Hematopoietic multipotent progenitor cell treated with erythropoietin and hydrocortisone succinate and interleukin-3 and kit ligand, for 8 days (in vitro differentiated cells): ENCODE measurements around the gene MXRA8.
"Not testable (repeated sequence)": the region's sequence is repeated elsewhere in the genome, so short reads cannot be mapped to it uniquely, and the experiment has no call there.

Source experiments
- DNase-seq: peaks from one replicate; pipeline ENCODE4 v3.0.0-alpha.2; 2015

Gene MXRA8

GRCh38 chr1:1390675-1391074 is 32.3 kb upstream of the MXRA8 start:
- no peak for DNase-seq

- no peak for DNase-seq
These were observed 29.7 kb upstream of the MXRA8 start for GRCh38 chr1:1388078-1388472.

- no peak for DNase-seq
These were observed 29.0 kb upstream of the MXRA8 start for GRCh38 chr1:1387098-1388077.

- DNase-seq, result no peak
These were observed 27.6 kb upstream of the MXRA8 start for GRCh38 chr1:1385931-1386330.

- DNase-seq, result not testable (repeated sequence)
These were observed 27.0 kb upstream of the MXRA8 start for GRCh38 chr1:1385339-1385738.

- no peak for DNase-seq
These were observed 22.9 kb upstream of the MXRA8 start for GRCh38 chr1:1381294-1381693.

GRCh38 chr1:1380860-1381259 is 22.5 kb upstream of the MXRA8 start:
- DNase-seq, result no peak

- no peak for DNase-seq
These were observed 19.3 kb upstream of the MXRA8 start for GRCh38 chr1:1377540-1378205.

GRCh38 chr1:1376551-1377226 is 18.3 kb upstream of the MXRA8 start:
- no peak for DNase-seq

- peak; percentile 100 for DNase-seq
These were observed 16.7 kb upstream of the MXRA8 start, which contains the start of gene AURKAIP1 for GRCh38 chr1:1374929-1375662. Gene AURKAIP1, minus strand, starts transcription at chr1:1375207. Its CDS starts 451 bp downstream, at chr1:1374756.

- no peak for DNase-seq
These were observed 16.2 kb upstream of the MXRA8 start for GRCh38 chr1:1374589-1374928.

GRCh38 chr1:1373815-1374588 is 15.6 kb upstream of the MXRA8 start:
- DNase-seq, result no peak

GRCh38 chr1:1373051-1373814 is 14.9 kb upstream of the MXRA8 start:
- no peak for DNase-seq

GRCh38 chr1:1371746-1372711 is 13.7 kb upstream of the MXRA8 start:
- peak; percentile 55 for DNase-seq

- peak; percentile 79 for DNase-seq
These were observed 13.0 kb upstream of the MXRA8 start for GRCh38 chr1:1371364-1371745.

GRCh38 chr1:1370771-1371300 is 12.5 kb upstream of the MXRA8 start:
- no peak for DNase-seq

- DNase-seq, result not testable (repeated sequence)
These were observed 11.7 kb upstream of the MXRA8 start for GRCh38 chr1:1370094-1370493.

GRCh38 chr1:1367315-1367714 is 9.0 kb upstream of the MXRA8 start:
- no peak for DNase-seq

- DNase-seq, result no peak
These were observed 8.3 kb upstream of the MXRA8 start for GRCh38 chr1:1366699-1367066.
